Measurements from ENCODE around the gene COPS4.

COPS4 gene

DNA sequence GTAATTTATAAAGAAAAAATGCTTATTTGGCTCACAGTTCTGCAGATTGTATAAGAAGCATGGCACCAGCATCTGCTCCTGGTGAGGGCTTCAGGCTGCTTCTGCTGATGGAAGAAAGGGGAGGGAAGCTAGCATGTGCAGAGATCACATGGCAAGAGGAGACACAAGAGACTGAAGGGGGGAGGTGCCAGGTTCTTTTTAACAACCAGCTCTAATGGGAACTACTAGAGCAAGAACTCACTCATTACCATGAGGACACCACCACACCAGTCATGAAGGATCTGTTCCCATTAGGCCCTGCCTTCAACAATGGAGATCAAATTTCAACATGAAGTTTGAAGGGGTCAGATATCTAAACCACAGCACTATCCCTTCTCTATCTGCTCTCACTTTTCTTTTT, 9.4 kb upstream of the COPS4 start:
- TF ChIP-seq TAF1 (IDR thresholded peaks at IDR 0.05; ENCODE audit: borderline replicate concordance, insufficient read depth, low read length) (no peak), SIN3A (IDR thresholded peaks at IDR 0.05; ENCODE audit: borderline replicate concordance, insufficient read depth, low read length) (no peak), FOXP2 (optimal IDR thresholded peaks at IDR 0.05; ENCODE audit: borderline replicate concordance, extremely low read depth, extremely low read length, insufficient read depth) (no peak), POLR2AphosphoS5 (IDR thresholded peaks at IDR 0.05; ENCODE audit: low read depth, low read length) (no peak)
- TF ChIP-seq, protein P1, sequence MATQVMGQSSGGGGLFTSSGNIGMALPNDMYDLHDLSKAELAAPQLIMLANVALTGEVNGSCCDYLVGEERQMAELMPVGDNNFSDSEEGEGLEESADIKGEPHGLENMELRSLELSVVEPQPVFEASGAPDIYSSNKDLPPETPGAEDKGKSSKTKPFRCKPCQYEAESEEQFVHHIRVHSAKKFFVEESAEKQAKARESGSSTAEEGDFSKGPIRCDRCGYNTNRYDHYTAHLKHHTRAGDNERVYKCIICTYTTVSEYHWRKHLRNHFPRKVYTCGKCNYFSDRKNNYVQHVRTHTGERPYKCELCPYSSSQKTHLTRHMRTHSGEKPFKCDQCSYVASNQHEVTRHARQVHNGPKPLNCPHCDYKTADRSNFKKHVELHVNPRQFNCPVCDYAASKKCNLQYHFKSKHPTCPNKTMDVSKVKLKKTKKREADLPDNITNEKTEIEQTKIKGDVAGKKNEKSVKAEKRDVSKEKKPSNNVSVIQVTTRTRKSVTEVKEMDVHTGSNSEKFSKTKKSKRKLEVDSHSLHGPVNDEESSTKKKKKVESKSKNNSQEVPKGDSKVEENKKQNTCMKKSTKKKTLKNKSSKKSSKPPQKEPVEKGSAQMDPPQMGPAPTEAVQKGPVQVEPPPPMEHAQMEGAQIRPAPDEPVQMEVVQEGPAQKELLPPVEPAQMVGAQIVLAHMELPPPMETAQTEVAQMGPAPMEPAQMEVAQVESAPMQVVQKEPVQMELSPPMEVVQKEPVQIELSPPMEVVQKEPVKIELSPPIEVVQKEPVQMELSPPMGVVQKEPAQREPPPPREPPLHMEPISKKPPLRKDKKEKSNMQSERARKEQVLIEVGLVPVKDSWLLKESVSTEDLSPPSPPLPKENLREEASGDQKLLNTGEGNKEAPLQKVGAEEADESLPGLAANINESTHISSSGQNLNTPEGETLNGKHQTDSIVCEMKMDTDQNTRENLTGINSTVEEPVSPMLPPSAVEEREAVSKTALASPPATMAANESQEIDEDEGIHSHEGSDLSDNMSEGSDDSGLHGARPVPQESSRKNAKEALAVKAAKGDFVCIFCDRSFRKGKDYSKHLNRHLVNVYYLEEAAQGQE (IDR thresholded peaks at IDR 0.05; ENCODE audit: insufficient read depth in 1 of 2, low read depth in 2 of 2, low read length in 2 of 2), result no peak

DNA sequence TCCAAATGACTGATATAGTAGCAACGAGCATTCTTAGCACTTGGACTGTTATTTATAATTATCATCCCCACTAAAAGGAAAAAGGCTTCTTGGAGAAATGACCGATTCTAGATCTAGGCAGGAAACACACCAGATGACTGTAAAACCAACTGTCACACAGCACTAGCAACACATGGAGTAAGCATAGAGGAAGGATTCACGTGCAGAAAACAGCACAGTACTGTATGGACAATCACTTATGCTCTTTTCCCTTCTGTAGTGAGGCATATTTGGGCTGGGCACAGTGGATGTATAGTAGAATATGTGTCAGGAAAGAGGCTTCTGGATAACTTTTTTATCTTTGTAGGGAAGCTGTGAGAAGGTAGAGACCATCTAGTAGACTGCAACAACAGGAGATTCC, 6.0 kb upstream of the COPS4 start:
- TF ChIP-seq SIN3A (IDR thresholded peaks at IDR 0.05; ENCODE audit: borderline replicate concordance, insufficient read depth, low read length), result no peak
- TF ChIP-seq FOXP2 (optimal IDR thresholded peaks at IDR 0.05; ENCODE audit: borderline replicate concordance, extremely low read depth, extremely low read length, insufficient read depth), result no peak
- TF ChIP-seq, protein P1 (IDR thresholded peaks at IDR 0.05; ENCODE audit: insufficient read depth in 1 of 2, low read depth in 2 of 2, low read length in 2 of 2), result no peak
- TF ChIP-seq TAF1 (IDR thresholded peaks at IDR 0.05; ENCODE audit: borderline replicate concordance, insufficient read depth, low read length), result no peak
- no peak for TF ChIP-seq POLR2AphosphoS5 (IDR thresholded peaks at IDR 0.05; ENCODE audit: low read depth, low read length)

DNA sequence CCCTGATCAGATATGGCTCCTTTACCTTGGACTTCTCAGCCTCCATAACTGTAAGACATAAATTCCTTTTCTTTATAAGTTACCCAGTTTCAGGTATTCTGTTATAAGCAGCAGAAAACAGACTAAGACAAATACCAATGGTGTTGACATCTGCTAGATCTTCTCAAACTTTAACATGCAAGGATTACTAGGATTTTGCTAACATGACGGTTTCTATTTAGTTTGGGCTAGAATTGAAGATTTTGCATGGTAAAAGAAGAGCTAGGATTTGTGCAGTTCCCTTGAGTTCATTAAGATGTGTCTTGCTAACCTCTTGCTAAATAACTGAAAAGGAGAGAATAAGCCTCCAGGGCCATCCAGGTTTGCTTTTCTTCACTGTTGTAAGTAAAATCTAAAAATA, 5.3 kb upstream of the COPS4 start:
- TF ChIP-seq TAF1 (IDR thresholded peaks at IDR 0.05; ENCODE audit: borderline replicate concordance, insufficient read depth, low read length) (no peak), SIN3A (IDR thresholded peaks at IDR 0.05; ENCODE audit: borderline replicate concordance, insufficient read depth, low read length) (no peak), FOXP2 (optimal IDR thresholded peaks at IDR 0.05; ENCODE audit: borderline replicate concordance, extremely low read depth, extremely low read length, insufficient read depth) (no peak), POLR2AphosphoS5 (IDR thresholded peaks at IDR 0.05; ENCODE audit: low read depth, low read length) (no peak)
- TF ChIP-seq, protein P1 (IDR thresholded peaks at IDR 0.05; ENCODE audit: insufficient read depth in 1 of 2, low read depth in 2 of 2, low read length in 2 of 2), result no peak

DNA sequence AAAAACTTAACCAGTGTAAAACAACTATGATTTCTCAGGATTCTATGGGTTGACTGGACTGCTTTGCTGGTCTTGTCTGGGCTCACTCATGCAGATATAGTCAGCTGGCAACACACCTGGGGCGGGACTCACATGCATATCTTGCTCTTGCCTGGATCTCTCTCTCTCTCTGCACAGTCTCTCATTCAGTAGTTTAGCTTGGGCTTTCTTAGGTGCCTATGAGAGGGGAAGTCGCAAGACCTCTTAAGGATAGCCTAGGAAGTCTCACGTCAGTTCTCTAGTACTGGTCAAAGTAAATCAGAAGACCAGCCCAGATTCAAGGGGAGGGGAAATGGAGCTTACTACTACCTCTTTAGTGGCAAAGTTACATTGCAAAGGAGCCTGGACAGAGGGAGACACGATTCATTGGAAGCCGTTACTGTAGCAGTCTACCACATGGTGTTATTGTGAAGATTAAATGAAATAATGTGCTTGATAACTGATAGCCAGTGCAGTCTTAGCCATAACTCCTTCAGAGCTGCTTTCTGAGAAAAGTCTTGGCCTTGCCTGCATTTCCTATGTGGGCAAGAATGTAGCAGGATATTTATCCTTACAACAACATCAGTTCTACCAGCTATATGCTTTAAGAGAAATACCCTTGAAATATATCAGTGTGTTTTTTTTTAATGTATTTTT, 2.1 kb downstream of the COPS4 start:
- no peak for TF ChIP-seq SIN3A (IDR thresholded peaks at IDR 0.05; ENCODE audit: borderline replicate concordance, insufficient read depth, low read length)
- TF ChIP-seq TAF1 (IDR thresholded peaks at IDR 0.05; ENCODE audit: borderline replicate concordance, insufficient read depth, low read length), result no peak
- no peak for TF ChIP-seq POLR2AphosphoS5 (IDR thresholded peaks at IDR 0.05; ENCODE audit: low read depth, low read length)
- TF ChIP-seq, protein P1 (IDR thresholded peaks at IDR 0.05; ENCODE audit: insufficient read depth in 1 of 2, low read depth in 2 of 2, low read length in 2 of 2), result no peak
- no peak for TF ChIP-seq FOXP2 (optimal IDR thresholded peaks at IDR 0.05; ENCODE audit: borderline replicate concordance, extremely low read depth, extremely low read length, insufficient read depth)
